ENCODE results near the gene ROBO4.
A peak's percentile ranks its signal among the peaks of the same experiment; 100 is the strongest.

The ROBO4 gene

GRCh38 chr11:124873951-124874350, 23.7 kb downstream of the ROBO4 start:
- Histone ChIP-seq H3K4me3 (ENCODE audit: low read depth in 1 of 2, low read length in 2 of 2) (no peak overlapping the region), H3K9ac (ENCODE audit: low read depth in 1 of 2, low read length in 2 of 2) (no peak overlapping the region), H3K4me1 (ENCODE audit: control insufficient read depth in 1 of 2, insufficient read depth in 2 of 2, low read length in 2 of 2) (peaks cover 11 to 17% of the 10 kb centered on the region in 2 donors), H3K9me3 (ENCODE audit: control insufficient read depth in 1 of 2, low read length in 2 of 2) (no peaks in the 10 kb centered on the region), H3K36me3 (ENCODE audit: control insufficient read depth in 1 of 2, insufficient read depth in 2 of 2, low read length in 2 of 2) (no peaks in the 10 kb centered on the region), H3K27me3 (ENCODE audit: control insufficient read depth in 1 of 2, insufficient read depth in 2 of 2, low read length in 2 of 2) (peaks cover 43 to 57% of the 10 kb centered on the region in 2 donors), H3K27ac (ENCODE audit: low read depth, low read length) (no peak overlapping the region)

DNA sequence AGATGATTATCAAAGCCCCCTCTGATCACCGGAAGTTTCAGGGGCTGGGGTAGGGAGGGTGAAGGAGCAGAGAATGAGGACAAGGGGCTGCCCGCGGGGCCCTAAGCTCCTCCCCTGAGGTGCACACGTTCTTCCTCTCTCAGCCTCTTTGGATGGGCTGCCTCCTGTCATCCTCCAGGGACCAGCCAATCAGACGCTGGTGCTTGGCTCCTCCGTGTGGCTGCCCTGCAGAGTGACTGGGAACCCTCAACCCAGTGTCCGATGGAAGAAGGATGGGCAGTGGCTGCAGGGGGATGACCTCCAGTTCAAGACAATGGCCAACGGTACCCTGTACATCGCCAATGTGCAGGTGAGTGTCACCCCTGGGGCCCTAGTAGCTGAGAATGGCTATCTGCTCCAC, 24.9 kb downstream of the ROBO4 start:
- H3K4me3 ChIP-seq (ENCODE audit: low read depth in 1 of 2, low read length in 2 of 2) = no peak overlapping the region
- H3K9ac ChIP-seq (ENCODE audit: low read depth in 1 of 2, low read length in 2 of 2) = no peak overlapping the region
- H3K9me3 ChIP-seq (ENCODE audit: control insufficient read depth in 1 of 2, low read length in 2 of 2) = no peaks in the 10 kb centered on the region
- peaks cover 8 to 21% of the 10 kb centered on the region in 2 donors for H3K4me1 ChIP-seq (ENCODE audit: control insufficient read depth in 1 of 2, insufficient read depth in 2 of 2, low read length in 2 of 2)
- peaks cover 55 to 69% of the 10 kb centered on the region in 2 donors for H3K27me3 ChIP-seq (ENCODE audit: control insufficient read depth in 1 of 2, insufficient read depth in 2 of 2, low read length in 2 of 2)
- H3K36me3 ChIP-seq (ENCODE audit: control insufficient read depth in 1 of 2, insufficient read depth in 2 of 2, low read length in 2 of 2) = no peaks in the 10 kb centered on the region
- H3K27ac ChIP-seq (ENCODE audit: low read depth, low read length) = no peak overlapping the region

GRCh38 chr11:124872280-124872679, 25.4 kb downstream of the ROBO4 start:
- Histone ChIP-seq H3K4me1 (ENCODE audit: control insufficient read depth in 1 of 2, insufficient read depth in 2 of 2, low read length in 2 of 2) (peaks cover 6 to 20% of the 10 kb centered on the region in 2 donors), H3K27me3 (ENCODE audit: control insufficient read depth in 1 of 2, insufficient read depth in 2 of 2, low read length in 2 of 2) (peaks cover 58 to 72% of the 10 kb centered on the region in 2 donors), H3K9me3 (ENCODE audit: control insufficient read depth in 1 of 2, low read length in 2 of 2) (no peaks in the 10 kb centered on the region), H3K27ac (ENCODE audit: low read depth, low read length) (no peak overlapping the region), H3K36me3 (ENCODE audit: control insufficient read depth in 1 of 2, insufficient read depth in 2 of 2, low read length in 2 of 2) (no peaks in the 10 kb centered on the region), H3K4me3 (ENCODE audit: low read depth in 1 of 2, low read length in 2 of 2) (no peak overlapping the region), H3K9ac (ENCODE audit: low read depth in 1 of 2, low read length in 2 of 2) (no peak overlapping the region)

DNA sequence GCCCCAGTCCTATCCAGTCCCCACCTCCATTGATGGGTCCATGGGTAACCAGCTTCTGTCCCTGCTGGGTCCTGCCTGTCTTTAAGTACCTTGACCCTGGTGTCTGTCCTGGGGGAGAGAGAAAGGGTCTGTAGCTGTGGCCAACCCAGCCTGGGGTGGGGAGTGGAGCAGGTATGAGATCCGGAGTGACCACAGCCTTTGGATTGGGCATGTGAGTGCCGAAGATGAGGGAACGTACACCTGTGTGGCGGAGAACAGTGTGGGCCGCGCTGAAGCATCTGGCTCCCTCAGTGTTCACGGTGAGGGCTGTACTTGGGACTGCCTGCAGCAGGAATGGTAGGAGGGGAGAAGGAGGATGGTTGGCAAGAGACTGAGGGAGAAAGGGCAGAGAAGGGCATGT, 27.2 kb downstream of the ROBO4 start:
- Histone ChIP-seq H3K4me1 (ENCODE audit: control insufficient read depth in 1 of 2, insufficient read depth in 2 of 2, low read length in 2 of 2) (peaks cover 6 to 19% of the 10 kb centered on the region in 2 donors), H3K27me3 (ENCODE audit: control insufficient read depth in 1 of 2, insufficient read depth in 2 of 2, low read length in 2 of 2) (peaks cover 76 to 88% of the 10 kb centered on the region in 2 donors), H3K9me3 (ENCODE audit: control insufficient read depth in 1 of 2, low read length in 2 of 2) (no peaks in the 10 kb centered on the region), H3K36me3 (ENCODE audit: control insufficient read depth in 1 of 2, insufficient read depth in 2 of 2, low read length in 2 of 2) (no peaks in the 10 kb centered on the region), H3K27ac (ENCODE audit: low read depth, low read length) (no peak overlapping the region), H3K4me3 (ENCODE audit: low read depth in 1 of 2, low read length in 2 of 2) (no peak overlapping the region), H3K9ac (ENCODE audit: low read depth in 1 of 2, low read length in 2 of 2) (no peak overlapping the region)

DNA sequence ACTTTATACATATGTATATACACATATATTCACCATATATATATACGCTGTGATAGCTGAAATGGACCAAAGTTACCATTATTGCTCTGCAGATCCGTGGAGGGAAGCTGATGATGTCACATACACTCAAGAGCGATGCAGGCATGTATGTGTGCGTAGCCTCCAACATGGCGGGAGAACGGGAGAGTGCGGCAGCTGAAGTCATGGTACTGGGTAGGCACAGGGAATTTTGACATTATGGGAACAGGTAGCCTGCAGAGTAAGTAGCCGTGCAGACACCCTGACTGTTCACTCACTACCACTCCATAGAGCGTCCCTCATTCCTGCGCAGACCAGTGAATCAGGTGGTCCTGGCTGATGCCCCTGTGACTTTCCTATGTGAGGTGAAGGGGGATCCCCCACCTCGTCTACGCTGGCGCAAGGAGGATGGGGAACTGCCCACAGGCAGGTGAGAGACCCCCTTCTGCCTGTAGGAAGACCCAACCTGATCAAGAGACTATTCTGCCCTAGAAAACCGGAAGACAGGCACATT, 27.7 kb downstream of the ROBO4 start:
- H3K27ac ChIP-seq (ENCODE audit: low read depth, low read length) = no peak overlapping the region
- no peaks in the 10 kb centered on the region for H3K9me3 ChIP-seq (ENCODE audit: control insufficient read depth in 1 of 2, low read length in 2 of 2)
- no peak overlapping the region for H3K9ac ChIP-seq (ENCODE audit: low read depth in 1 of 2, low read length in 2 of 2)
- no peak overlapping the region for H3K4me3 ChIP-seq (ENCODE audit: low read depth in 1 of 2, low read length in 2 of 2)
- no peaks in the 10 kb centered on the region for H3K36me3 ChIP-seq (ENCODE audit: control insufficient read depth in 1 of 2, insufficient read depth in 2 of 2, low read length in 2 of 2)
- H3K27me3 ChIP-seq (ENCODE audit: control insufficient read depth in 1 of 2, insufficient read depth in 2 of 2, low read length in 2 of 2) = peaks cover 78 to 88% of the 10 kb centered on the region in 2 donors
- H3K4me1 ChIP-seq (ENCODE audit: control insufficient read depth in 1 of 2, insufficient read depth in 2 of 2, low read length in 2 of 2) = peaks cover 7 to 24% of the 10 kb centered on the region in 2 donors

DNA sequence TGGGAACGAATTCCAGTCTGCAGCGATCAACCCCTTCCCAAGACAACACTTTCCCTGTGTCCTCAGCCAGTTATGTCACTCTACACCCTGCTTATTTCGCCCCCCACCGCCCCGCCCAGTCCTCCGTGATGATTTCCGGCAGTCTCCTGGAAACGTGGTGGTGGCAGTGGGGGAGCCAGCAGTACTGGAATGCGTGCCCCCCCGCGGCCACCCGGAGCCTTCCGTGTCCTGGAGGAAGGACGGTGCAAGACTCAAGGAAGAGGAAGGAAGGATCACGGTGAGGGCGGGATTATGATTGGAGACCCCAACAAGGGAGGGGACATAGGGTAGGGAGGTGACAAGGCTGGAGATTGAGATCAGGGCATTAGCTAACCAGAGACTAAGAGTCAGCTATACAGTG, 28.3 kb downstream of the ROBO4 start:
- peaks cover 84 to 92% of the 10 kb centered on the region in 2 donors for H3K27me3 ChIP-seq (ENCODE audit: control insufficient read depth in 1 of 2, insufficient read depth in 2 of 2, low read length in 2 of 2)
- no peak overlapping the region for H3K4me3 ChIP-seq (ENCODE audit: low read depth in 1 of 2, low read length in 2 of 2)
- H3K9me3 ChIP-seq (ENCODE audit: control insufficient read depth in 1 of 2, low read length in 2 of 2) = no peaks in the 10 kb centered on the region
- peaks cover 8 to 26% of the 10 kb centered on the region in 2 donors for H3K4me1 ChIP-seq (ENCODE audit: control insufficient read depth in 1 of 2, insufficient read depth in 2 of 2, low read length in 2 of 2)
- no peak overlapping the region for H3K27ac ChIP-seq (ENCODE audit: low read depth, low read length)
- no peak overlapping the region for H3K9ac ChIP-seq (ENCODE audit: low read depth in 1 of 2, low read length in 2 of 2)
- H3K36me3 ChIP-seq (ENCODE audit: control insufficient read depth in 1 of 2, insufficient read depth in 2 of 2, low read length in 2 of 2) = no peaks in the 10 kb centered on the region

GRCh38 chr11:124868331-124869274, 29.1 kb downstream of the ROBO4 start:
- no peaks in the 10 kb centered on the region for H3K36me3 ChIP-seq (ENCODE audit: control insufficient read depth in 1 of 2, insufficient read depth in 2 of 2, low read length in 2 of 2)
- no peaks in the 10 kb centered on the region for H3K9me3 ChIP-seq (ENCODE audit: control insufficient read depth in 1 of 2, low read length in 2 of 2)
- no peak overlapping the region for H3K4me3 ChIP-seq (ENCODE audit: low read depth in 1 of 2, low read length in 2 of 2)
- peaks cover 9 to 27% of the 10 kb centered on the region in 2 donors for H3K4me1 ChIP-seq (ENCODE audit: control insufficient read depth in 1 of 2, insufficient read depth in 2 of 2, low read length in 2 of 2)
- H3K27me3 ChIP-seq (ENCODE audit: control insufficient read depth in 1 of 2, insufficient read depth in 2 of 2, low read length in 2 of 2) = peaks cover 82 to 93% of the 10 kb centered on the region in 2 donors
- no peak overlapping the region for H3K27ac ChIP-seq (ENCODE audit: low read depth, low read length)
- no peak overlapping the region for H3K9ac ChIP-seq (ENCODE audit: low read depth in 1 of 2, low read length in 2 of 2)

DNA sequence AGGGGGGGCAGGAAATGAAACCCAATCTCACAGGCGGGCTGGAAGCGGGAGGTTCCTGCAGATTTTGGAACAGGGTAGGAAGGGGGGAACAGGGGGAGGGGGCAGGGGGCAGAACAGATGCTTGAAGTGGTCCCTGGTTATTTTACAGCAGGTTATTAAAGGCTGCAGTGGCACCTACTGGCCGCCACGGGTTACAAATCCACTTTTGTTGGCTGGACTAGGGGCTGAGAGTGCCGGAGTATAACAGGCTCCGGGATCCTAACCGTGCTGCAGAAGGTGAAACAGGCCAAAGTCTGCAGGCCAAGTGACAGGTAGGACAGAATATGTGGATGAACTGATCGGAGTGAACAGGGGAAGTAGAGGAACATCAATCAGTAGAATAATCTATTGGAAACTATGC, 30.0 kb downstream of the ROBO4 start:
- Histone ChIP-seq H3K4me3 (ENCODE audit: low read depth in 1 of 2, low read length in 2 of 2) (no peak overlapping the region), H3K36me3 (ENCODE audit: control insufficient read depth in 1 of 2, insufficient read depth in 2 of 2, low read length in 2 of 2) (no peaks in the 10 kb centered on the region), H3K27ac (ENCODE audit: low read depth, low read length) (no peak overlapping the region), H3K9ac (ENCODE audit: low read depth in 1 of 2, low read length in 2 of 2) (no peak overlapping the region), H3K4me1 (ENCODE audit: control insufficient read depth in 1 of 2, insufficient read depth in 2 of 2, low read length in 2 of 2) (peaks cover 15 to 33% of the 10 kb centered on the region in 2 donors), H3K9me3 (ENCODE audit: control insufficient read depth in 1 of 2, low read length in 2 of 2) (no peaks in the 10 kb centered on the region), H3K27me3 (ENCODE audit: control insufficient read depth in 1 of 2, insufficient read depth in 2 of 2, low read length in 2 of 2) (peaks cover 84 to 95% of the 10 kb centered on the region in 2 donors)

GRCh38 chr11:124865902-124866851, 31.5 kb downstream of the ROBO4 start:
- no peaks in the 10 kb centered on the region for H3K36me3 ChIP-seq (ENCODE audit: control insufficient read depth in 1 of 2, insufficient read depth in 2 of 2, low read length in 2 of 2)
- H3K27me3 ChIP-seq (ENCODE audit: control insufficient read depth in 1 of 2, insufficient read depth in 2 of 2, low read length in 2 of 2) = peaks cover 92 to 95% of the 10 kb centered on the region in 2 donors
- H3K27ac ChIP-seq (ENCODE audit: low read depth, low read length) = no peak overlapping the region
- no peak overlapping the region for H3K9ac ChIP-seq (ENCODE audit: low read depth in 1 of 2, low read length in 2 of 2)
- peak overlapping the region; percentile 16 for H3K4me3 ChIP-seq (ENCODE audit: low read depth in 1 of 2, low read length in 2 of 2)
- H3K9me3 ChIP-seq (ENCODE audit: control insufficient read depth in 1 of 2, low read length in 2 of 2) = no peaks in the 10 kb centered on the region
- H3K4me1 ChIP-seq (ENCODE audit: control insufficient read depth in 1 of 2, insufficient read depth in 2 of 2, low read length in 2 of 2) = peaks cover 15 to 33% of the 10 kb centered on the region in 2 donors
